ENCODE data around the gene FAXDC2.

- TF ChIP-seq POLR2AphosphoS5 (IDR thresholded peaks at IDR 0.05; ENCODE audit: low read depth, low read length) (peak; percentile 23), POLR2A (IDR thresholded peaks at IDR 0.05; ENCODE audit: low read depth, low read length) (peak; percentile 62; the same call in 1 of the 2 replicates)
Measured at GRCh38 chr5:154857530-154858296, 7.3 kb upstream of the FAXDC2 start.

Measured in GM12892 (cell line).